Breast epithelium (tissue), 4 donors: ENCODE results near the gene ANTXRL. TPM values are rescaled to one million over a fixed set of nuclear protein-coding genes. Genes with fewer than 3 reads are reported as not detected.
A peak's percentile ranks its signal among the peaks of the same experiment; 100 is the strongest.
"Not testable (repeated sequence)": the region's sequence is repeated elsewhere in the genome, so short reads cannot be mapped to it uniquely, and the experiment has no call there.

ENCODE experiments used
- DNase-seq, 2 donors: peaks; one replicate each; pipeline ENCODE4 v3.0.0-alpha.2; 2019; ENCODE audit warnings: low spot score in 2 of 2
- H3K27ac ChIP-seq, 2 donors: fragments of 200-600 bp; sonication (generic) in 1 of 2; one replicate each; pipeline ENCODE4 v1.5.1; 2016 to 2019; ENCODE audit warnings: mild to moderate bottlenecking in 1 of 2
- H3K27me3 ChIP-seq, 2 donors: fragments of 200-600 bp; sonication (generic) in 1 of 2; one replicate each; pipeline versions ENCODE4 v1.5.1 to v1.6.0; 2017 to 2019; ENCODE audit warnings: control low read depth in 1 of 2, mild to moderate bottlenecking in 1 of 2
- H3K36me3 ChIP-seq: fragments of 200-600 bp; one replicate; pipeline ENCODE4 v1.5.1; 2019
- H3K4me1 ChIP-seq, 2 donors: fragments of 200-600 bp; sonication (generic); one replicate each; pipeline ENCODE4 v1.5.1; 2016 to 2019; ENCODE audit warnings: control low read depth in 1 of 2
- H3K4me3 ChIP-seq, 3 donors: fragments of 200-600 bp; sonication (generic); 1 replicate in 2 of 3; 2 replicates in 1 of 3; pipeline ENCODE4 v1.5.1; 2016 to 2019; ENCODE audit warnings: mild to moderate bottlenecking in 3 of 3, moderate library complexity in 2 of 3
- H3K9me3 ChIP-seq, 2 donors: fragments of 200-600 bp; sonication (generic) in 1 of 2; one replicate each; pipeline ENCODE4 v1.5.1; 2016 to 2019; ENCODE audit warnings: control low read depth in 1 of 2
- CTCF ChIP-seq, 3 donors: fragments of 450-650 bp; IDR thresholded peaks; one replicate each; pipeline ENCODE4 v1.5.1; 2016 to 2017; ENCODE audit warnings: antibody characterized with exemption in 3 of 3, mild to moderate bottlenecking in 3 of 3, moderate library complexity in 3 of 3
- POLR2A ChIP-seq: fragments of 450-650 bp; IDR thresholded peaks from one replicate; pipeline ENCODE4 v1.6.1; 2016; ENCODE audit warnings: antibody characterized with exemption, mild to moderate bottlenecking, moderate library complexity
- POLR2AphosphoS5 ChIP-seq, 3 donors: sonication (generic); formaldehyde crosslinking; IDR thresholded peaks; one replicate each; pipeline ENCODE4 v1.6.1; 2017; ENCODE audit warnings: antibody characterized with exemption in 3 of 3
- intact Hi-C: fragments of 100-400 bp; cut with DNase I; formaldehyde crosslinking; loops from one replicate; pipeline ENCODE4 v1.15.1; 2023; ENCODE audit warnings: low total_unique reads
- total RNA-seq, 3 donors: library from RNA; depleted of rRNA; stranded (reverse); fragments of >200 nt; gene quantifications; one replicate each; pipeline ENCODE4 v1.1.0, GENCODE V29; 2016

Gene ANTXRL
- total RNA-seq, 3 donors from 2014 or later, result 0.15 TPM; not detected in 2

- peaks cover 0 to 4% of the 10 kb centered on the region in 2 donors for H3K9me3 ChIP-seq
- no peak overlapping the region for H3K4me3 ChIP-seq
- TF ChIP-seq CTCF (IDR thresholded peaks at IDR 0.05) (no peak), POLR2A (no peak), POLR2AphosphoS5 (IDR thresholded peaks at IDR 0.05) (no peak)
- no peaks in the 10 kb centered on the region for H3K36me3 ChIP-seq
- H3K27me3 ChIP-seq, result no peaks in the 10 kb centered on the region
- H3K4me1 ChIP-seq, result no peaks in the 10 kb centered on the region
- intact Hi-C loops, result no loop called here
- DNase-seq, result no peak
- no peak overlapping the region for H3K27ac ChIP-seq
Observed at GRCh38 chr10:46240684-46241565, 45.9 kb upstream of the ANTXRL start.

GRCh38 chr10:46245381-46245900, 41.4 kb upstream of the ANTXRL start:
- no peak overlapping the region for H3K4me3 ChIP-seq
- DNase-seq, result peak in 1 of 2 donors; percentile 12
- TF ChIP-seq POLR2A, result no peak
- TF ChIP-seq POLR2AphosphoS5 (IDR thresholded peaks at IDR 0.05), result no peak
- intact Hi-C loops, result no loop called here
- no peak overlapping the region for H3K27ac ChIP-seq
- H3K4me1 ChIP-seq, result no peaks in the 10 kb centered on the region
- H3K27me3 ChIP-seq, result no peaks in the 10 kb centered on the region
- peaks cover 0 to 4% of the 10 kb centered on the region in 2 donors for H3K9me3 ChIP-seq
- no peaks in the 10 kb centered on the region for H3K36me3 ChIP-seq

GRCh38 chr10:46246400-46247180, 40.2 kb upstream of the ANTXRL start:
- H3K27ac ChIP-seq, H3K4me1 ChIP-seq, intact Hi-C loops, DNase-seq, H3K4me3 ChIP-seq, H3K36me3 ChIP-seq, H3K27me3 ChIP-seq, H3K9me3 ChIP-seq: not testable (repeated sequence)

- TF ChIP-seq POLR2AphosphoS5 (IDR thresholded peaks at IDR 0.05) (no peak), POLR2A (no peak), CTCF (IDR thresholded peaks at IDR 0.05) (no peak)
- H3K4me3 ChIP-seq, result no peak overlapping the region
- DNase-seq, result peak in 1 of 2 donors; percentile 13
- H3K36me3 ChIP-seq, result no peaks in the 10 kb centered on the region
- no peak overlapping the region for H3K27ac ChIP-seq
- H3K27me3 ChIP-seq, result no peaks in the 10 kb centered on the region
- H3K9me3 ChIP-seq, result peaks cover 0 to 3% of the 10 kb centered on the region in 2 donors
- no peaks in the 10 kb centered on the region for H3K4me1 ChIP-seq
- intact Hi-C loops, result no loop called here
Observed at GRCh38 chr10:46247181-46247475, 39.7 kb upstream of the ANTXRL start.

GRCh38 chr10:46247808-46248569, 38.8 kb upstream of the ANTXRL start:
- TF ChIP-seq CTCF (IDR thresholded peaks at IDR 0.05), result no peak
- no peak for TF ChIP-seq POLR2AphosphoS5 (IDR thresholded peaks at IDR 0.05)
- no peak for TF ChIP-seq POLR2A
- Histone ChIP-seq H3K4me1 (no peaks in the 10 kb centered on the region), H3K27ac (no peak overlapping the region), H3K4me3 (no peak overlapping the region), H3K9me3 (no peaks in the 10 kb centered on the region), H3K27me3 (no peaks in the 10 kb centered on the region), H3K36me3 (no peaks in the 10 kb centered on the region)
- intact Hi-C loops, result no loop called here
- peak; percentile 8 to 41 for DNase-seq
